K562 (cell line): ENCODE results near the gene SMCO4. TPM values are rescaled to one million over a fixed set of nuclear protein-coding genes. Genes with fewer than 3 reads are reported as not detected.
"Not testable (repeated sequence)": the region's sequence is repeated elsewhere in the genome, so short reads cannot be mapped to it uniquely, and the experiment has no call there.

Experiments used
- ATAC-seq: fragments of 200-7000 bp; cut with Tn5 transposase; 3 replicates; pipeline ENCODE4 v1.9.1; 2020; ENCODE audit warnings: moderate library complexity
- BruUV-seq: library from RNA; stranded (reverse); fragments of 400-500 nt; replicated peaks from 2 replicates; lab custom pipeline; 2021; lab: Mats Ljungman, UMichigan
- CTCF ChIA-PET: fragments of 300-600 bp; formaldehyde crosslinking; extraction: SDS; loops from one replicate; lab custom pipeline; 2021; ENCODE audit warnings: low intra/inter-chr PET ratio; lab: Yijun Ruan, JAX
- POLR2A ChIA-PET: fragments of 300-600, 350-650 bp; sonication (Branson Sonifier 250); formaldehyde crosslinking; extraction: SDS; loops from one replicate; lab custom pipeline; 2021; ENCODE audit warnings: antibody characterized with exemption, inconsistent platforms; lab: Yijun Ruan, JAX
- DNase-seq, 4 experiments: peaks; one replicate each; pipeline versions ENCODE4 v3.0.0 to v3.0.0-alpha.2; 2011 to 2018; ENCODE audit warnings: low spot score in 3 of 4, mixed read lengths in 3 of 4; ENCODE audit errors: extremely low read depth in 1 of 4
- FAIRE-seq: peaks from 2 replicates; lab custom pipeline; 2011; peaks lifted over from hg19 to GRCh38; lab: Jason Lieb, UNC
- H2AFZ ChIP-seq: 2 replicates; pipeline ENCODE4 v1.6.0; 2011; ENCODE audit warnings: low read depth, low read length, control low read depth, inconsistent platforms
- H3K27ac ChIP-seq: fragments of 200-600 bp; 3 replicates; pipeline ENCODE4 v1.8.0; 2011; ENCODE audit warnings: low read depth, mild to moderate bottlenecking, control low read depth, inconsistent platforms, low read length, moderate library complexity, mixed read lengths; ENCODE audit errors: extremely low read depth
- H3K27me3 ChIP-seq, 2 experiments: fragments of 300-600 bp in 1 of 2; 2 replicates in 1 of 2; 3 replicates in 1 of 2; pipeline versions ENCODE4 v1.6.0 to v1.8.0; 2011; ENCODE audit warnings: inconsistent platforms in 2 of 2, low read length in 2 of 2, mild to moderate bottlenecking in 1 of 2, mixed read lengths in 1 of 2, moderate library complexity in 1 of 2; ENCODE audit not compliant: control insufficient read depth in 2 of 2, insufficient read depth in 2 of 2
- H3K36me3 ChIP-seq: fragments of 300-600 bp; 3 replicates; pipeline ENCODE4 v1.8.0; 2011; ENCODE audit warnings: mild to moderate bottlenecking, low read length, inconsistent platforms; ENCODE audit not compliant: control insufficient read depth, insufficient read depth
- H3K4me1 ChIP-seq, 2 experiments: fragments of 200-600 bp in 1 of 2; replicated peaks in 1 of 2; 2 replicates in 1 of 2; 3 replicates in 1 of 2; pipeline versions ENCODE4 v1.5.1 to v1.8.0; 2011; ENCODE audit warnings: inconsistent platforms in 2 of 2, low read length in 2 of 2, mild to moderate bottlenecking in 1 of 2, mixed read lengths in 1 of 2, moderate library complexity in 1 of 2; ENCODE audit not compliant: control insufficient read depth in 2 of 2, insufficient read depth in 2 of 2
- H3K4me2 ChIP-seq: 2 replicates; pipeline ENCODE4 v1.6.1; 2011; ENCODE audit warnings: low read length, control low read depth, inconsistent platforms, mixed read lengths; ENCODE audit not compliant: insufficient read depth
- H3K4me3 ChIP-seq: fragments of 200-600 bp; sonication (generic), shearing (Covaris generic); 2 replicates; pipeline ENCODE4 v1.5.1; 2016; ENCODE audit warnings: control low read depth, inconsistent platforms
- H3K79me2 ChIP-seq: fragments of 200-600 bp; 3 replicates; pipeline ENCODE4 v1.8.0; 2011; ENCODE audit warnings: low read length, inconsistent platforms; ENCODE audit not compliant: control insufficient read depth, insufficient read depth
- H3K9ac ChIP-seq, 2 experiments: 2 replicates each; pipeline versions ENCODE4 v1.6.0 to v1.6.1; 2011; ENCODE audit warnings: low read depth in 2 of 2, low read length in 2 of 2, control low read depth in 1 of 2, inconsistent platforms in 1 of 2, mild to moderate bottlenecking in 1 of 2, mixed read lengths in 1 of 2; ENCODE audit not compliant: insufficient read depth in 1 of 2
- H3K9me1 ChIP-seq: one replicate; pipeline ENCODE4 v1.6.0; 2011; ENCODE audit warnings: inconsistent platforms, mild to moderate bottlenecking, low read length, moderate library complexity; ENCODE audit not compliant: control insufficient read depth, insufficient read depth
- H3K9me3 ChIP-seq: replicated peaks from 2 replicates; pipeline ENCODE4 v1.5.1; 2011; ENCODE audit warnings: low read depth, low read length, inconsistent platforms; ENCODE audit not compliant: control insufficient read depth, insufficient read depth
- H4K20me1 ChIP-seq: replicated peaks from 2 replicates; pipeline ENCODE4 v1.6.1; 2011; ENCODE audit warnings: low read length, inconsistent platforms, mixed read lengths; ENCODE audit not compliant: control insufficient read depth, insufficient read depth
- HDAC3 ChIP-seq: fragments of 450-650 bp; IDR thresholded peaks from 2 replicates; pipeline ENCODE4 v1.6.1; 2018; ENCODE audit warnings: borderline replicate concordance, mild to moderate bottlenecking, moderate library complexity; ENCODE audit not compliant: partially characterized antibody
- JUN ChIP-seq, 2 experiments: sonication (generic) in 1 of 2; formaldehyde crosslinking in 1 of 2; IDR thresholded peaks; 2 replicates each; pipeline versions ENCODE4 v1.6.1 to v1.8.0; 2012 to 2022; ENCODE audit warnings: borderline replicate concordance in 2 of 2, mild to moderate bottlenecking in 2 of 2, improper control_type of control experiment in 1 of 2, low read depth in 1 of 2, low read length in 1 of 2, missing genetic modification reagents in 1 of 2
- MEIS2 ChIP-seq: fragments of 450-650 bp; IDR thresholded peaks from 2 replicates; pipeline ENCODE4 v1.6.1; 2014; ENCODE audit warnings: mild to moderate bottlenecking; ENCODE audit not compliant: partially characterized antibody
- WGBS: fragments of 100-300 bp; shearing (Covaris generic); methylation state at CpG from one replicate; pipeline ENCODE4 v1.1.6; 2016; ENCODE audit warnings: low coverage, mixed read lengths; ENCODE audit not compliant: insufficient coverage; ENCODE audit errors: missing lambda C conversion rate; 5-methylcytosine and 5-hydroxymethylcytosine counted together
- in situ Hi-C: fragments of 300-500 bp; cut with MboI; formaldehyde crosslinking; loops from 4 replicates; pipeline ENCODE4 v1.15.0; 2018; ENCODE audit warnings: inconsistent platforms, mixed read lengths
- intact Hi-C: fragments of 100-400 bp; cut with micrococcal nuclease; formaldehyde crosslinking; loops from 2 replicates; pipeline ENCODE4 v1.14.2; 2022
- polyA plus RNA-seq, 8 experiments: library from polyadenylated mRNA; depleted of rRNA in 4 of 8; stranded (reverse) in 5 of 8; unstranded in 3 of 8; fragments of >200 nt; fragmentation: Nextera tagmentation in 2 of 8; fragmentation: Illumina TruSeq in 1 of 8; extraction: Ambion mirVana in 2 of 8; extraction: Trizol in 1 of 8; gene quantifications; 2 replicates each; pipeline versions ENCODE4 v1.2.1 to v1.2.3, GENCODE V29; 2011 to 2014; ENCODE audit warnings: inconsistent platforms in 1 of 8, missing spikeins in 1 of 8
- total RNA-seq, 7 experiments: library from RNA; depleted of rRNA in 6 of 7; stranded (reverse); fragments of >200 nt in 6 of 7; fragmentation: Illumina TruSeq in 2 of 7; extraction: Trizol in 2 of 7; gene quantifications; 2 replicates each; pipeline versions ENCODE4 v1.2.1 to v1.2.3, GENCODE V29; 2011 to 2021; ENCODE audit warnings: low replicate concordance in 1 of 7
- TF ChIP-seq, protein P1 (sequence below), 2 experiments: fragments of 450-650 bp; IDR thresholded peaks; 2 replicates each; pipeline ENCODE4 v1.6.1; 2016
- TF ChIP-seq, protein P2 (sequence below), 2 experiments: IDR thresholded peaks in 1 of 2; conservative IDR thresholded peaks in 1 of 2; 2 replicates each; pipeline ENCODE4 v1.6.1; 2016; ENCODE audit warnings: low read depth in 2 of 2, mild to moderate bottlenecking in 1 of 2, missing compliant biosample characterization in 1 of 2, missing genetic modification characterization in 1 of 2, moderate library complexity in 1 of 2
- TF ChIP-seq, protein P3 (sequence below), 2 experiments: fragments of 450-650 bp in 1 of 2; sonication (generic) in 1 of 2; formaldehyde crosslinking in 1 of 2; IDR thresholded peaks in 1 of 2; conservative IDR thresholded peaks in 1 of 2; 2 replicates each; pipeline versions ENCODE4 v1.6.1 to v1.8.1; 2016 to 2023; ENCODE audit warnings: mild to moderate bottlenecking in 2 of 2, moderate library complexity in 2 of 2, inconsistent platforms in 1 of 2, missing genetic modification reagents in 1 of 2

SMCO4 gene
- total and polyA plus RNA-seq, 9 of the 15 experiments (the other 6 are each of a cell fraction or from before 2014, with no cell fraction given), result 1.8 to 27.8 (median 15.3) TPM

DNA sequence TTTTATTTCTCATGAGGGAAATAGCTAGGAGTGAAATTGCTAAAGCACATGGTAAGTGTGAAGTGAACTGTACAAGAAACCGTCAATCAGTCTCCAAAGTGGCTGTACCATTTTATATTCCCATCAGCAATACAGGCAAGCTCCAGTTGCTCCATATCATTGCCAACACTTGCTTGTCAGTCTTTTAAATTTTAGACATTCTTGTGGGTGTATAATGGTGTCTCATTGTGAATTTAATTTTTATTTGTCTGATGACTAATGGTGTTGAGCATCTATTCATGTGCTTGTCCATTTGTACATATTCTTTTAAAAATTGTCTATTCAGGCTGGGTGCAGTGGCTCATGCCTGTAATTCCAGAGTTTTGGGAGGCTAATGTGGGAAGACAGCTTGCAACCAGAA is 34.1 kb upstream of the SMCO4 start (continued):
- TF ChIP-seq, protein P1, sequence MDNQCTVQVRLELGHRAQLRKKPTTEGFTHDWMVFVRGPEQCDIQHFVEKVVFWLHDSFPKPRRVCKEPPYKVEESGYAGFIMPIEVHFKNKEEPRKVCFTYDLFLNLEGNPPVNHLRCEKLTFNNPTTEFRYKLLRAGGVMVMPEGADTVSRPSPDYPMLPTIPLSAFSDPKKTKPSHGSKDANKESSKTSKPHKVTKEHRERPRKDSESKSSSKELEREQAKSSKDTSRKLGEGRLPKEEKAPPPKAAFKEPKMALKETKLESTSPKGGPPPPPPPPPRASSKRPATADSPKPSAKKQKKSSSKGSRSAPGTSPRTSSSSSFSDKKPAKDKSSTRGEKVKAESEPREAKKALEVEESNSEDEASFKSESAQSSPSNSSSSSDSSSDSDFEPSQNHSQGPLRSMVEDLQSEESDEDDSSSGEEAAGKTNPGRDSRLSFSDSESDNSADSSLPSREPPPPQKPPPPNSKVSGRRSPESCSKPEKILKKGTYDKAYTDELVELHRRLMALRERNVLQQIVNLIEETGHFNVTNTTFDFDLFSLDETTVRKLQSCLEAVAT (IDR thresholded peaks at IDR 0.05), result no peak
- TF ChIP-seq, protein P2, sequence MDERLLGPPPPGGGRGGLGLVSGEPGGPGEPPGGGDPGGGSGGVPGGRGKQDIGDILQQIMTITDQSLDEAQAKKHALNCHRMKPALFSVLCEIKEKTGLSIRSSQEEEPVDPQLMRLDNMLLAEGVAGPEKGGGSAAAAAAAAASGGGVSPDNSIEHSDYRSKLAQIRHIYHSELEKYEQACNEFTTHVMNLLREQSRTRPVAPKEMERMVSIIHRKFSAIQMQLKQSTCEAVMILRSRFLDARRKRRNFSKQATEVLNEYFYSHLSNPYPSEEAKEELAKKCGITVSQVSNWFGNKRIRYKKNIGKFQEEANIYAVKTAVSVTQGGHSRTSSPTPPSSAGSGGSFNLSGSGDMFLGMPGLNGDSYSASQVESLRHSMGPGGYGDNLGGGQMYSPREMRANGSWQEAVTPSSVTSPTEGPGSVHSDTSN (CRISPR knock-in tag; IDR thresholded peaks at IDR 0.05; ENCODE audit: low read depth), result no peak
- TF ChIP-seq, protein P2 (tag; conservative IDR thresholded peaks at IDR 0.05; ENCODE audit: low read depth), result no peak
- TF ChIP-seq MEIS2 (no peak), HDAC3 (no peak)

DNA sequence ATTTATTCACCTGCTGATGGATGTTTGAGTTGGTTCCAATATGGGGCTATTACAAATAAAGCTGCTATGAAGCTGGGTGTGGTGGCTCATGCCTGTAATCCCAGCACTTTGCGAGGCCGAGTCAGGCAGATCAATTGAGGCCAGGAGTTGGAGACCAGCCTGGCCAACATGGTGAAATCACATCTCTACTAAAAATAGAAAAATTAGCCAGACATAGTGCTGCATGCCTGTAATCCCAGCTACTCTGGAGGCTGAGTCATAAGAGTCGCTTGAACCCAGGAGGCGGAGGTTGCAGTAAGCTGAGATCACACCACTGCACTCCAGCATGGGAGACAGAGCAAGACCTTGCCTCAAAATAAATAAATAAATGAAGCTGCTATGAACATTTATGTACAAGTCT is 33.7 kb upstream of the SMCO4 start:
- BruUV-seq, H3K4me2 ChIP-seq: not testable (repeated sequence)

More for the DNA sequence above, 33.7 kb upstream of the SMCO4 start:
- H4K20me1 ChIP-seq; DNase-seq; H3K4me3 ChIP-seq; H3K79me2 ChIP-seq; H3K9me1 ChIP-seq; H3K27ac ChIP-seq; H3K27me3 ChIP-seq; in situ Hi-C loops; POLR2A ChIA-PET; TF ChIP-seq JUN (CRISPR knock-in tag; IDR thresholded peaks at IDR 0.05; ENCODE audit: borderline replicate concordance): not testable (repeated sequence)
- 6% methylated on average over 4 of the region's 4 CpGs for WGBS
- TF ChIP-seq, protein P3, sequence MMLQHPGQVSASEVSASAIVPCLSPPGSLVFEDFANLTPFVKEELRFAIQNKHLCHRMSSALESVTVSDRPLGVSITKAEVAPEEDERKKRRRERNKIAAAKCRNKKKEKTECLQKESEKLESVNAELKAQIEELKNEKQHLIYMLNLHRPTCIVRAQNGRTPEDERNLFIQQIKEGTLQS (IDR thresholded peaks at IDR 0.05), result peak; percentile 21; the same call in 1 of the 2 replicates
- TF ChIP-seq, protein P3 (CRISPR knock-in tag; conservative IDR thresholded peaks at IDR 0.05), result not testable (repeated sequence)
- TF ChIP-seq JUN (IDR thresholded peaks at IDR 0.05; ENCODE audit: borderline replicate concordance, low read depth, low read length), result 0 out of 2 replicates have a peak, but pooled peaks have one; percentile 11
- TF ChIP-seq, all 486 proteins: peak for 2; not testable (repeated sequence) for 484
- H2AFZ ChIP-seq, H3K9me3 ChIP-seq, H3K4me1 ChIP-seq, H3K36me3 ChIP-seq, CTCF ChIA-PET, intact Hi-C loops, FAIRE-seq, ATAC-seq, H3K9ac ChIP-seq: not testable (repeated sequence)
